ENCODE measurements around the gene TPST2.

DNA sequence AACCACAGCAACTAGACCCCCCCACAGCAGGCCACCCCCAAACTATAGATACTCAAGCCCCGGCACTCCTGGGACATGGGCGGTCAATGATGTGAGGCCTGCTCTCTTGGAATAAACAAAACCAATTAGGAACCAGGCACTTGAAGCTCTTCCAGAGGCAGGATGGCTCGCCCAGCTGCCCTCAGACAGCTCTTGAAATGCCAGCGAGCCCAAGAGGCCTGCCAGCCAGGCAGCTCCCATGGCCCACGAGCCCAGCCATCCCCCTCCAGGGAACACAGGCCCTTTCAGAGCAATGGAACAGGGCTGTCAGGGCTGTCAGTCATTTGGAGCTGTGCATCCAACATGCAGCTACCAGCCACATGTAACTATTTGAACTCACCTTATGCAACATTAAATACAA is 43.6 kb downstream of the TPST2 start:
- no peak for TF ChIP-seq CTCF (IDR thresholded peaks at IDR 0.05; ENCODE audit: low read depth, low read length)
- TF ChIP-seq EZH2phosphoT487 (IDR thresholded peaks at IDR 0.05; ENCODE audit: low read depth), result no peak
